ENCODE measurements around the gene VAV2.

Gene VAV2

GRCh38 chr9:133991964-133992779 is at the start of gene VAV2:
Gene VAV2, minus strand, starts transcription at chr9:133992324. Its CDS starts 46 bp downstream, at chr9:133992278.
- ChIA-PET CTCF (interaction anchor here (0.7 to 3.7 kb wide), 3 partner anchors 108 to 264 kb away, joined by 3 to 102 read pairs (median 3); no protein-coding TSS in a partner anchor), POLR2A (ENCODE audit: low non-redundant PET) (interaction anchor here (1.0 to 1.8 kb wide), 2 partner anchors 47 to 118 kb away, joined by 4 to 6 read pairs; no protein-coding TSS in a partner anchor)
- peak; percentile 57 for DNase-seq (ENCODE audit: low spot score)
- TF ChIP-seq CTCF (conservative IDR thresholded peaks at IDR 0.05; ENCODE audit: low read depth), result no peak
- H3K27ac ChIP-seq, result peak within 1 kb of the TSS; percentile 99

- ChIA-PET CTCF (interaction anchor here (0.6 kb wide), 2 partner anchors 15 to 22 kb away, joined by 3 read pairs; no protein-coding TSS in a partner anchor), POLR2A (ENCODE audit: low non-redundant PET) (interaction anchor here (0.6 kb wide), 1 partner anchor 33 kb away, joined by 7 read pairs; no protein-coding TSS in a partner anchor)
- peak overlapping the region; percentile 34 for H3K27ac ChIP-seq
- DNase-seq (ENCODE audit: low spot score), result no peak
- no peak for TF ChIP-seq CTCF (conservative IDR thresholded peaks at IDR 0.05; ENCODE audit: low read depth)
Measured at GRCh38 chr9:134041649-134041962, 49.5 kb upstream of the VAV2 start.

GRCh38 chr9:134040781-134041648 is 48.9 kb upstream of the VAV2 start:
- DNase-seq (ENCODE audit: low spot score), result no peak
- TF ChIP-seq CTCF (conservative IDR thresholded peaks at IDR 0.05; ENCODE audit: low read depth), result no peak
- ChIA-PET CTCF (interaction anchor here (0.6 to 0.7 kb wide), 2 partner anchors 14 to 68 kb away, joined by 3 read pairs; no protein-coding TSS in a partner anchor), POLR2A (ENCODE audit: low non-redundant PET) (no interaction called here)
- peak overlapping the region; percentile 34 for H3K27ac ChIP-seq

GRCh38 chr9:134040176-134040565 is 48.0 kb upstream of the VAV2 start:
- no peak for TF ChIP-seq CTCF (conservative IDR thresholded peaks at IDR 0.05; ENCODE audit: low read depth)
- no peak for DNase-seq (ENCODE audit: low spot score)
- peak overlapping the region; percentile 13; the same call in 1 of the 2 replicates for H3K27ac ChIP-seq
- ChIA-PET POLR2A (ENCODE audit: low non-redundant PET) (no interaction called here), CTCF (interaction anchor here (0.6 to 0.7 kb wide), 2 partner anchors 69 to 408 kb away, joined by 3 read pairs; no protein-coding TSS in a partner anchor)

- TF ChIP-seq CTCF (conservative IDR thresholded peaks at IDR 0.05; ENCODE audit: low read depth), result no peak
- ChIA-PET CTCF (interaction anchor here (0.6 kb wide), 1 partner anchor 409 kb away, joined by 3 read pairs; no protein-coding TSS in a partner anchor), POLR2A (ENCODE audit: low non-redundant PET) (no interaction called here)
- peak overlapping the region; percentile 13 for H3K27ac ChIP-seq
- DNase-seq (ENCODE audit: low spot score), result no peak
Measured at GRCh38 chr9:134039386-134040175, 47.5 kb upstream of the VAV2 start.

Data from RWPE1 (cell line).